HEK293 (cell line): ENCODE measurements around the gene TNS1.

ENCODE experiments used
- CTCF ChIA-PET: fragments of 350-600 bp; formaldehyde crosslinking; extraction: SDS; loops from one replicate; lab custom pipeline; 2021; ENCODE audit warnings: antibody characterized with exemption; lab: Yijun Ruan, JAX
- POLR2A ChIA-PET: fragments of 300-600 bp; formaldehyde crosslinking; extraction: SDS; loops from one replicate; lab custom pipeline; 2020; ENCODE audit warnings: antibody characterized with exemption, inconsistent platforms; lab: Yijun Ruan, JAX
- H3K27ac ChIP-seq: fragments of 200-500 bp; sonication (Bioruptor generic); 2 replicates; pipeline ENCODE4 v1.5.1; 2014; ENCODE audit warnings: low read depth, low read length, control low read depth, inconsistent platforms; ENCODE audit errors: extremely low read depth
- H3K36me3 ChIP-seq, 2 experiments: fragments of 200-500 bp in 1 of 2; sonication (Bioruptor generic) in 1 of 2; 1 replicate in 1 of 2; 2 replicates in 1 of 2; pipeline ENCODE4 v1.5.1; 2014 to 2017; ENCODE audit warnings: inconsistent platforms in 2 of 2, low read length in 2 of 2; ENCODE audit not compliant: control insufficient read depth in 2 of 2, insufficient read depth in 1 of 2
- H3K4me1 ChIP-seq: fragments of 200-500 bp; sonication (Bioruptor generic); 2 replicates; pipeline ENCODE4 v1.5.1; 2014; ENCODE audit warnings: mild to moderate bottlenecking, low read length, inconsistent platforms; ENCODE audit not compliant: control insufficient read depth, insufficient read depth
- H3K4me3 ChIP-seq: 2 replicates; pipeline ENCODE4 v1.5.1; 2011; ENCODE audit warnings: low read depth, mild to moderate bottlenecking, control low read depth, low read length, moderate library complexity
- H3K9me3 ChIP-seq: fragments of 200-500 bp; sonication (Bioruptor generic); 2 replicates; pipeline ENCODE4 v1.5.1; 2014; ENCODE audit warnings: low read depth, low read length, inconsistent platforms; ENCODE audit not compliant: control insufficient read depth, insufficient read depth
- GLIS2 ChIP-seq: fragments of 450-650 bp; formaldehyde crosslinking; IDR thresholded peaks from 2 replicates; pipeline ENCODE4 v1.5.1; 2016; ENCODE audit warnings: missing biosample characterization, missing genetic modification characterization
- KLF9 ChIP-seq: fragments of 450-650 bp; formaldehyde crosslinking; IDR thresholded peaks from 2 replicates; pipeline ENCODE4 v1.5.1; 2016; ENCODE audit warnings: missing biosample characterization, missing genetic modification characterization, low read depth
- RBAK ChIP-seq: fragments of 450-650 bp; formaldehyde crosslinking; IDR thresholded peaks from 2 replicates; pipeline ENCODE4 v1.5.1; 2016; ENCODE audit warnings: missing biosample characterization, missing genetic modification characterization
- SALL2 ChIP-seq: fragments of 450-650 bp; formaldehyde crosslinking; IDR thresholded peaks from 2 replicates; pipeline ENCODE4 v1.5.0; 2017; ENCODE audit warnings: missing biosample characterization, mild to moderate bottlenecking, missing genetic modification characterization, borderline replicate concordance
- SP2 ChIP-seq: fragments of 450-650 bp; formaldehyde crosslinking; IDR thresholded peaks from 2 replicates; pipeline ENCODE4 v1.5.1; 2016; ENCODE audit warnings: missing biosample characterization, missing genetic modification characterization
- SP3 ChIP-seq: fragments of 450-650 bp; formaldehyde crosslinking; IDR thresholded peaks from 2 replicates; pipeline ENCODE4 v1.5.1; 2016; ENCODE audit warnings: missing biosample characterization, missing genetic modification characterization
- SP7 ChIP-seq: fragments of 450-650 bp; formaldehyde crosslinking; IDR thresholded peaks from 2 replicates; pipeline ENCODE4 v1.5.1; 2016; ENCODE audit warnings: missing biosample characterization, missing genetic modification characterization
- YY1 ChIP-seq: fragments of 450-650 bp; formaldehyde crosslinking; IDR thresholded peaks from 2 replicates; pipeline ENCODE4 v1.5.1; 2018; ENCODE audit warnings: missing biosample characterization, missing genetic modification characterization
- ZBTB1 ChIP-seq: fragments of 450-650 bp; formaldehyde crosslinking; IDR thresholded peaks from 2 replicates; pipeline ENCODE4 v1.5.1; 2016; ENCODE audit warnings: missing biosample characterization, missing genetic modification characterization
- ZBTB20 ChIP-seq: fragments of 450-650 bp; formaldehyde crosslinking; IDR thresholded peaks from 2 replicates; pipeline ENCODE4 v1.5.1; 2016; ENCODE audit warnings: missing biosample characterization, missing genetic modification characterization
- ZFP3 ChIP-seq: fragments of 450-650 bp; formaldehyde crosslinking; IDR thresholded peaks from 2 replicates; pipeline ENCODE4 v1.5.1; 2016; ENCODE audit warnings: low read depth, missing biosample characterization, missing genetic modification characterization
- ZNF292 ChIP-seq: fragments of 450-650 bp; formaldehyde crosslinking; IDR thresholded peaks from 2 replicates; pipeline ENCODE4 v1.5.1; 2016; ENCODE audit warnings: low read depth, missing biosample characterization, missing genetic modification characterization, borderline replicate concordance
- ZNF350 ChIP-seq: fragments of 450-650 bp; formaldehyde crosslinking; IDR thresholded peaks from 2 replicates; pipeline ENCODE4 v1.5.0; 2017; ENCODE audit warnings: missing biosample characterization, mild to moderate bottlenecking, missing genetic modification characterization
- ZNF37A ChIP-seq: fragments of 450-650 bp; IDR thresholded peaks from 2 replicates; pipeline ENCODE4 v1.5.1; 2018; ENCODE audit warnings: missing biosample characterization, missing genetic modification characterization
- ZNF514 ChIP-seq: fragments of 450-650 bp; formaldehyde crosslinking; IDR thresholded peaks from 2 replicates; pipeline ENCODE4 v1.5.1; 2016; ENCODE audit warnings: missing biosample characterization, missing genetic modification characterization
- ZNF530 ChIP-seq: fragments of 450-650 bp; formaldehyde crosslinking; IDR thresholded peaks from 2 replicates; pipeline ENCODE4 v1.5.1; 2016; ENCODE audit warnings: low read depth, missing biosample characterization, missing genetic modification characterization
- ZNF571 ChIP-seq: fragments of 450-650 bp; formaldehyde crosslinking; IDR thresholded peaks from 2 replicates; pipeline ENCODE4 v1.5.0; 2017; ENCODE audit warnings: missing biosample characterization, missing genetic modification characterization
- ZSCAN30 ChIP-seq: fragments of 450-650 bp; IDR thresholded peaks from 2 replicates; pipeline ENCODE4 v1.5.1; 2018; ENCODE audit warnings: missing biosample characterization, mild to moderate bottlenecking, missing genetic modification characterization, moderate library complexity
- TF ChIP-seq, protein P1 (sequence below): fragments of 450-650 bp; formaldehyde crosslinking; IDR thresholded peaks from 2 replicates; pipeline ENCODE4 v1.5.1; 2016; ENCODE audit warnings: missing biosample characterization, missing genetic modification characterization
- TF ChIP-seq, protein P2 (sequence below): fragments of 450-650 bp; formaldehyde crosslinking; IDR thresholded peaks from 2 replicates; pipeline ENCODE4 v1.5.1; 2016; ENCODE audit warnings: missing biosample characterization, missing genetic modification characterization
- TF ChIP-seq, protein P3 (sequence below): fragments of 450-650 bp; formaldehyde crosslinking; IDR thresholded peaks from 2 replicates; pipeline ENCODE4 v1.5.1; 2016; ENCODE audit warnings: missing biosample characterization, missing genetic modification characterization, borderline replicate concordance
- TF ChIP-seq, protein P4 (sequence below): fragments of 450-650 bp; formaldehyde crosslinking; IDR thresholded peaks from 2 replicates; pipeline ENCODE4 v1.5.1; 2016; ENCODE audit warnings: missing biosample characterization, missing genetic modification characterization
- TF ChIP-seq, protein P5 (sequence below): fragments of 450-650 bp; formaldehyde crosslinking; IDR thresholded peaks from 2 replicates; pipeline ENCODE4 v1.5.1; 2016; ENCODE audit warnings: missing biosample characterization, missing genetic modification characterization

Gene TNS1

DNA sequence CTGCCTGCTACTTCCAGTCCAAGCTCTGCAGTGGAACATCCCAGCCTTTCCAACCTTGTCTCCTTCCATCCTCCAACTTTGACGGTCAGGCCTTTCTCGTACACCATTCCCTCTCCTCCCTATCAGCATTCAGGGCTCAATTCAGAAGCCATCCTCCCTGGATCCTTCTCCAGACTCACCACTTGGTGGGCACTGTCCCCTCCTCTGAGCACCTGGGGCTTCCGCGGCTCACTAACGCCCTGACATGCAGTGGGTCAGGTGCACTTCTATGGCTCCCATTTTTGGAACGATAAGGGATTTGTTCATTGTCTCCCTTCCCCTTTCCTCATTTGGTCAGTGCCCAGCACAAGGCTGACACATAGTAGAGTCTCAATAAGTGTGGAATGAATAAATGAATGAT lies 56.7 kb downstream of the TNS1 start:
- CTCF ChIA-PET = interaction anchor here (0.6 to 2.6 kb wide), 3 partner anchors 11 to 43 kb away, joined by 3 to 11 read pairs (median 5); no protein-coding TSS in a partner anchor
- Histone ChIP-seq H3K27ac (no peak overlapping the region), H3K4me1 (peaks cover 4% of the 10 kb centered on the region), H3K9me3 (no peaks in the 10 kb centered on the region), H3K36me3 (no peaks in the 10 kb centered on the region), H3K4me3 (no peak overlapping the region)
- POLR2A ChIA-PET = no interaction called here
- TF ChIP-seq ZNF514 = no peak
- TF ChIP-seq, protein P1, sequence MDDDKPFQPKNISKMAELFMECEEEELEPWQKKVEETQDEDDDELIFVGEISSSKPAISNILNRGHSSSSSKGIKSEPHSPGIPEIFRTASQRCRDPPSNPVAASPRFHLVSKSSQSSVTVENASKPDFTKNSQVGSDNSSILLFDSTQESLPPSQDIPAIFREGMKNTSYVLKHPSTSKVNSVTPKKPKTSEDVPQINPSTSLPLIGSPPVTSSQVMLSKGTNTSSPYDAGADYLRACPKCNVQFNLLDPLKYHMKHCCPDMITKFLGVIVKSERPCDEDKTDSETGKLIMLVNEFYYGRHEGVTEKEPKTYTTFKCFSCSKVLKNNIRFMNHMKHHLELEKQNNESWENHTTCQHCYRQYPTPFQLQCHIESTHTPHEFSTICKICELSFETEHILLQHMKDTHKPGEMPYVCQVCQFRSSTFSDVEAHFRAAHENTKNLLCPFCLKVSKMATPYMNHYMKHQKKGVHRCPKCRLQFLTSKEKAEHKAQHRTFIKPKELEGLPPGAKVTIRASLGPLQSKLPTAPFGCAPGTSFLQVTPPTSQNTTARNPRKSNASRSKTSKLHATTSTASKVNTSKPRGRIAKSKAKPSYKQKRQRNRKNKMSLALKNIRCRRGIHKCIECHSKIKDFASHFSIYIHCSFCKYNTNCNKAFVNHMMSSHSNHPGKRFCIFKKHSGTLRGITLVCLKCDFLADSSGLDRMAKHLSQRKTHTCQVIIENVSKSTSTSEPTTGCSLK (tag by site-specific recombination) = no peak
- TF ChIP-seq ZNF571 (tag by site-specific recombination) = no peak
- no peak for TF ChIP-seq ZSCAN30 (tag by site-specific recombination)
- no peak for TF ChIP-seq ZBTB20 (tag by site-specific recombination)
- TF ChIP-seq SALL2 (tag by site-specific recombination) = no peak
- TF ChIP-seq ZFP3 = no peak
- TF ChIP-seq KLF9 (tag by site-specific recombination) = no peak
- no peak for TF ChIP-seq GLIS2 (tag by site-specific recombination)
- TF ChIP-seq YY1 (tag by site-specific recombination) = no peak

DNA sequence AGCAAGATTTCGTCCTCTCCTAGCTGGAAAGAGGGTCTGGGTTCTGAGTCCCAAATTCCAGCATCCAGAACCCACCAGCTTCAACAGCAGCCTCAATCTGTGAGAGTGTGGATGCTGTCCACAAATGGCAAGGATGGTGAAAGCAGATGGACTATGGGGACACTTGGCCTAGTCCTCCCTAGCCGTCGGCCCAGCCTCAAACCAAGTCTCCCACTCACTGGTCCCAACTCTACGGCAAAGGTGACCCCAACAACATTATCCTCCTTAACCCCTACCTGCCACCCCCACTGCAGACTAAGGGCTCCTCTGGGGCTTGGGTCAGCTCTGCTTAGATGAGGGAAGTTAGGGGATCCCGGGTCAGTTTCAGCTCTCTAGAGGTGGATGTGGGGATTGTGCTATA lies 57.3 kb downstream of the TNS1 start:
- no peak overlapping the region for H3K27ac ChIP-seq
- ChIA-PET POLR2A (no interaction called here), CTCF (interaction anchor here (0.7 to 2.2 kb wide), 4 partner anchors 11 to 160 kb away, joined by 3 to 5 read pairs (median 4); no protein-coding TSS in a partner anchor)
- H3K4me3 ChIP-seq = no peak overlapping the region
- H3K9me3 ChIP-seq = no peaks in the 10 kb centered on the region
- H3K4me1 ChIP-seq = peaks cover 4% of the 10 kb centered on the region
- no peaks in the 10 kb centered on the region for H3K36me3 ChIP-seq
- TF ChIP-seq, protein P2, sequence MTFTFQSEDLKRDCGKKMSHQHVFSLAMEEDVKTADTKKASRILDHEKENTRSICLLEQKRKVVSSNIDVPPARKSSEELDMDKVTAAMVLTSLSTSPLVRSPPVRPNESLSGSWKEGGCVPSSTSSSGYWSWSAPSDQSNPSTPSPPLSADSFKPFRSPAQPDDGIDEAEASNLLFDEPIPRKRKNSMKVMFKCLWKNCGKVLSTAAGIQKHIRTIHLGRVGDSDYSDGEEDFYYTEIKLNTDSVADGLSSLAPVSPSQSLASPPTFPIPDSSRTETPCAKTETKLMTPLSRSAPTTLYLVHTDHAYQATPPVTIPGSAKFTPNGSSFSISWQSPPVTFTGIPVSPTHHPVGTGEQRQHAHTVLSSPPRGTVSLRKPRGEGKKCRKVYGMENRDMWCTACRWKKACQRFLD = no peak
- TF ChIP-seq, protein P3, sequence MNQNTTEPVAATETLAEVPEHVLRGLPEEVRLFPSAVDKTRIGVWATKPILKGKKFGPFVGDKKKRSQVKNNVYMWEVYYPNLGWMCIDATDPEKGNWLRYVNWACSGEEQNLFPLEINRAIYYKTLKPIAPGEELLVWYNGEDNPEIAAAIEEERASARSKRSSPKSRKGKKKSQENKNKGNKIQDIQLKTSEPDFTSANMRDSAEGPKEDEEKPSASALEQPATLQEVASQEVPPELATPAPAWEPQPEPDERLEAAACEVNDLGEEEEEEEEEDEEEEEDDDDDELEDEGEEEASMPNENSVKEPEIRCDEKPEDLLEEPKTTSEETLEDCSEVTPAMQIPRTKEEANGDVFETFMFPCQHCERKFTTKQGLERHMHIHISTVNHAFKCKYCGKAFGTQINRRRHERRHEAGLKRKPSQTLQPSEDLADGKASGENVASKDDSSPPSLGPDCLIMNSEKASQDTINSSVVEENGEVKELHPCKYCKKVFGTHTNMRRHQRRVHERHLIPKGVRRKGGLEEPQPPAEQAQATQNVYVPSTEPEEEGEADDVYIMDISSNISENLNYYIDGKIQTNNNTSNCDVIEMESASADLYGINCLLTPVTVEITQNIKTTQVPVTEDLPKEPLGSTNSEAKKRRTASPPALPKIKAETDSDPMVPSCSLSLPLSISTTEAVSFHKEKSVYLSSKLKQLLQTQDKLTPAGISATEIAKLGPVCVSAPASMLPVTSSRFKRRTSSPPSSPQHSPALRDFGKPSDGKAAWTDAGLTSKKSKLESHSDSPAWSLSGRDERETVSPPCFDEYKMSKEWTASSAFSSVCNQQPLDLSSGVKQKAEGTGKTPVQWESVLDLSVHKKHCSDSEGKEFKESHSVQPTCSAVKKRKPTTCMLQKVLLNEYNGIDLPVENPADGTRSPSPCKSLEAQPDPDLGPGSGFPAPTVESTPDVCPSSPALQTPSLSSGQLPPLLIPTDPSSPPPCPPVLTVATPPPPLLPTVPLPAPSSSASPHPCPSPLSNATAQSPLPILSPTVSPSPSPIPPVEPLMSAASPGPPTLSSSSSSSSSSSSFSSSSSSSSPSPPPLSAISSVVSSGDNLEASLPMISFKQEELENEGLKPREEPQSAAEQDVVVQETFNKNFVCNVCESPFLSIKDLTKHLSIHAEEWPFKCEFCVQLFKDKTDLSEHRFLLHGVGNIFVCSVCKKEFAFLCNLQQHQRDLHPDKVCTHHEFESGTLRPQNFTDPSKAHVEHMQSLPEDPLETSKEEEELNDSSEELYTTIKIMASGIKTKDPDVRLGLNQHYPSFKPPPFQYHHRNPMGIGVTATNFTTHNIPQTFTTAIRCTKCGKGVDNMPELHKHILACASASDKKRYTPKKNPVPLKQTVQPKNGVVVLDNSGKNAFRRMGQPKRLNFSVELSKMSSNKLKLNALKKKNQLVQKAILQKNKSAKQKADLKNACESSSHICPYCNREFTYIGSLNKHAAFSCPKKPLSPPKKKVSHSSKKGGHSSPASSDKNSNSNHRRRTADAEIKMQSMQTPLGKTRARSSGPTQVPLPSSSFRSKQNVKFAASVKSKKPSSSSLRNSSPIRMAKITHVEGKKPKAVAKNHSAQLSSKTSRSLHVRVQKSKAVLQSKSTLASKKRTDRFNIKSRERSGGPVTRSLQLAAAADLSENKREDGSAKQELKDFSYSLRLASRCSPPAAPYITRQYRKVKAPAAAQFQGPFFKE (tag by site-specific recombination) = no peak
- no peak for TF ChIP-seq SP2 (tag by site-specific recombination)
- TF ChIP-seq ZSCAN30 (tag by site-specific recombination) = no peak
- TF ChIP-seq ZBTB1 (tag by site-specific recombination) = no peak
- TF ChIP-seq, protein P4, sequence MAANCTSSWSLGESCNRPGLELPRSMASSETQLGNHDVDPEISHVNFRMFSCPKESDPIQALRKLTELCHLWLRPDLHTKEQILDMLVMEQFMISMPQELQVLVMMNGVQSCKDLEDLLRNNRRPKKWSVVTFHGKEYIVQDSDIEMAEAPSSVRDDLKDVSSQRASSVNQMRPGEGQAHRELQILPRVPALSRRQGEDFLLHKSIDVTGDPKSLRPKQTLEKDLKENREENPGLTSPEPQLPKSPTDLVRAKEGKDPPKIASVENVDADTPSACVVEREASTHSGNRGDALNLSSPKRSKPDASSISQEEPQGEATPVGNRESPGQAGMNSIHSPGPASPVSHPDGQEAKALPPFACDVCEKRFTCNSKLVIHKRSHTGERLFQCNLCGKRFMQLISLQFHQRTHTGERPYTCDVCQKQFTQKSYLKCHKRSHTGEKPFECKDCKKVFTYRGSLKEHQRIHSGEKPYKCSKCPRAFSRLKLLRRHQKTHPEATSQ (tag by site-specific recombination) = no peak
- TF ChIP-seq SALL2 (tag by site-specific recombination) = no peak
- no peak for TF ChIP-seq ZNF292 (tag by site-specific recombination)
- TF ChIP-seq, protein P5, sequence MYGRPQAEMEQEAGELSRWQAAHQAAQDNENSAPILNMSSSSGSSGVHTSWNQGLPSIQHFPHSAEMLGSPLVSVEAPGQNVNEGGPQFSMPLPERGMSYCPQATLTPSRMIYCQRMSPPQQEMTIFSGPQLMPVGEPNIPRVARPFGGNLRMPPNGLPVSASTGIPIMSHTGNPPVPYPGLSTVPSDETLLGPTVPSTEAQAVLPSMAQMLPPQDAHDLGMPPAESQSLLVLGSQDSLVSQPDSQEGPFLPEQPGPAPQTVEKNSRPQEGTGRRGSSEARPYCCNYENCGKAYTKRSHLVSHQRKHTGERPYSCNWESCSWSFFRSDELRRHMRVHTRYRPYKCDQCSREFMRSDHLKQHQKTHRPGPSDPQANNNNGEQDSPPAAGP (tag by site-specific recombination) = no peak
- TF ChIP-seq ZNF530 (tag by site-specific recombination) = no peak
- TF ChIP-seq SP7 = no peak
- no peak for TF ChIP-seq SP3 (tag by site-specific recombination)
- no peak for TF ChIP-seq RBAK (tag by site-specific recombination)
- TF ChIP-seq ZNF37A = no peak
- TF ChIP-seq ZNF350 (tag by site-specific recombination) = no peak
